Prostate gland (tissue), 2 donors: ENCODE data around the gene GAS6. TPM values are rescaled to one million over a fixed set of nuclear protein-coding genes. Genes with fewer than 3 reads are reported as not detected.

Experiments used
- DNase-seq: peaks from one replicate; pipeline ENCODE4 v3.0.0-alpha.2; 2019; ENCODE audit warnings: low spot score
- H3K27ac ChIP-seq, 2 donors: fragments of 200-600 bp; sonication (generic); 2 replicates each; pipeline ENCODE4 v1.5.1; 2017 to 2019
- H3K27me3 ChIP-seq: fragments of 200-600 bp; sonication (generic); replicated peaks from 2 replicates; pipeline ENCODE4 v1.5.1; 2019; ENCODE audit not compliant: insufficient read depth
- H3K36me3 ChIP-seq, 2 donors: fragments of 200-600 bp; sonication (generic); 1 replicate in 1 of 2; 2 replicates in 1 of 2; pipeline versions ENCODE4 v1.5.1 to v1.8.1; 2017 to 2019
- H3K4me1 ChIP-seq: fragments of 200-600 bp; sonication (generic); replicated peaks from 2 replicates; pipeline ENCODE4 v1.5.1; 2019
- H3K4me3 ChIP-seq, 2 donors: fragments of 200-600 bp; sonication (generic); 2 replicates each; pipeline ENCODE4 v1.5.1; 2017 to 2019
- H3K9me3 ChIP-seq: fragments of 200-600 bp; sonication (generic); 2 replicates; pipeline ENCODE4 v1.5.1; 2017
- POLR2A ChIP-seq: fragments of 450-650 bp; IDR thresholded peaks from one replicate; pipeline ENCODE4 v1.6.1; 2016; ENCODE audit warnings: antibody characterized with exemption, mild to moderate bottlenecking
- POLR2AphosphoS5 ChIP-seq: sonication (generic); formaldehyde crosslinking; IDR thresholded peaks from one replicate; pipeline ENCODE4 v1.6.1; 2017; ENCODE audit warnings: antibody characterized with exemption
- WGBS: methylation state at CpG from one replicate; pipeline ENCODE4 v1.1.5; 2018; 5-methylcytosine and 5-hydroxymethylcytosine counted together
- intact Hi-C: fragments of 100-400 bp; cut with DNase I; formaldehyde crosslinking; loops from one replicate; pipeline ENCODE4 v1.14.2; 2022
- total RNA-seq, 2 donors: library from RNA; depleted of rRNA; stranded (reverse); fragments of >200 nt; gene quantifications; one replicate each; pipeline ENCODE4 v1.1.0, GENCODE V29; 2016
- TF ChIP-seq, protein P1 (sequence below), 4 experiments: fragments of 200-600 bp in 2 of 4; fragments of 450-650 bp in 2 of 4; sonication (generic) in 2 of 4; IDR thresholded peaks; 1 replicate in 3 of 4; 2 replicates in 1 of 4; pipeline ENCODE4 v1.5.1; 2016 to 2019; ENCODE audit warnings: antibody characterized with exemption in 4 of 4, mild to moderate bottlenecking in 2 of 4, moderate library complexity in 2 of 4

Gene GAS6
- total RNA-seq, 2 donors from 2014 or later: 116 to 432 TPM

DNA sequence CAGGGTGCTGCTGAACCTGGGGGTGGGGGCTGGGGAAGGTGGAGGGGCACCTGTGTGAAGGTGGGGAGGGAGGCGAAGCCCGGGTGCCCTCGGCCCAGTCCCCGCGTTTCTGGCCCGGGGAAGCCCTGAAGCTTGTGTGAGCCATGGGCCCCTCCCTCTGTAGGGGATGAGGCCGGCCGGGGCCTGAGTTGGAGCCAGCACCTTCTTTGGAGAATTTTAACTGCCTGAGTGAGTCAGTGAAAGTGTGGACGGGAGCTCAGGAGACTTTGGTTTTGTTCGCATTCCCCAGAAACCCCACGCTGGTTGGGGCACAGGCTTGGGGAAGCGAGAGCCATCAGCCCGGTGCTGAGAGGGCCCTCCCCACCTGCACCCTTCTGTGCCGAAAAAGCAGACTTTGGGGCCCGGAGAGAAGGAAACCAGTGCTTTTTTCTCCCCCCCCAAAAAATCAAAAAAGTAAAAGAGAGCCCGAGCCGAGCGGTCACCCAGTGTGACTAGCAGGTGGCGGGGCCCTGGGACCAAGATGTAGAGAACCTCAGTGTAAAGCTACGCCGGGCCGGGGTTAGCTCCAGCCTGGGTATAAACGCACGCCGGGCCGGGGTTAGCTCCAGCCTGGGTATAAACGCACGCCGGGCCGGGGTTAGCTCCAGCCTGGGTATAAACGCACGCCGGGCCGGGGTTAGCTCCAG is 59.7 kb downstream of the GAS6 start:
- H3K36me3 ChIP-seq: no peaks in the 10 kb centered on the region
- H3K4me3 ChIP-seq: no peak overlapping the region
- no peak overlapping the region for H3K27ac ChIP-seq
- H3K27me3 ChIP-seq: no peaks in the 10 kb centered on the region
- TF ChIP-seq POLR2AphosphoS5: no peak
- intact Hi-C loops: no loop called here
- H3K4me1 ChIP-seq: no peaks in the 10 kb centered on the region
- 85% methylated on average over 34 of the region's 34 CpGs for WGBS
- no peak for DNase-seq
- no peaks in the 10 kb centered on the region for H3K9me3 ChIP-seq

DNA sequence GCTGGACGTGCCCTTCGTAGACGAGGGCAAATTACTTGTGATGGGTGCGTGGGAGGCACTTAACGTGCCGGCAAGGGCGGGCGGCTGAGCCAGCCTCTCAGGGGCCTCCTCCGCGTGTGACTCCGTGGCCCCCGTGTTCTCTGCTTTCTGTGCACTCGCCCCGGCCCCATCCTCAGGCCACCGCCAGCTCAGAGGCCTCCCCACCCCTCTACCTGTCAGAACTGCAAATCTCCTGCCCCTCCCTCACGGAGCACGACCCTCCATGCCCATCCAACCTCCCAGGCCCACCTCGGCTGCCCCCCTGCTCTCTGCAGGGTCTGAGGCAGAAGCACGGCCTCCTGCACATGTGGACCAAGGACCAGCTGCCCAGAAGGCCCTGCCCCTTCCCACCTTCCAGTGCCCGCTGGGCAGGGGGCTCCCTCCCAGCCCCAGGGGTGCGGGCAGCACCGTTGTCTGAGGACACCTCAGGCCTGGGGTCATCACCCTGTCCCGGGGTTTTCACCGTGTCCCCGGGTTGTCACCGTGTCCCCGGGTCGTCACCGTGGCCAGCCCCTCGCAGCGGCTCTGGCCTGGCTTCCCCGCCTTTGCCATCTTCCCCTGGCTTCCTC is 60.4 kb downstream of the GAS6 start:
- no peak overlapping the region for H3K27ac ChIP-seq
- TF ChIP-seq, protein P1, sequence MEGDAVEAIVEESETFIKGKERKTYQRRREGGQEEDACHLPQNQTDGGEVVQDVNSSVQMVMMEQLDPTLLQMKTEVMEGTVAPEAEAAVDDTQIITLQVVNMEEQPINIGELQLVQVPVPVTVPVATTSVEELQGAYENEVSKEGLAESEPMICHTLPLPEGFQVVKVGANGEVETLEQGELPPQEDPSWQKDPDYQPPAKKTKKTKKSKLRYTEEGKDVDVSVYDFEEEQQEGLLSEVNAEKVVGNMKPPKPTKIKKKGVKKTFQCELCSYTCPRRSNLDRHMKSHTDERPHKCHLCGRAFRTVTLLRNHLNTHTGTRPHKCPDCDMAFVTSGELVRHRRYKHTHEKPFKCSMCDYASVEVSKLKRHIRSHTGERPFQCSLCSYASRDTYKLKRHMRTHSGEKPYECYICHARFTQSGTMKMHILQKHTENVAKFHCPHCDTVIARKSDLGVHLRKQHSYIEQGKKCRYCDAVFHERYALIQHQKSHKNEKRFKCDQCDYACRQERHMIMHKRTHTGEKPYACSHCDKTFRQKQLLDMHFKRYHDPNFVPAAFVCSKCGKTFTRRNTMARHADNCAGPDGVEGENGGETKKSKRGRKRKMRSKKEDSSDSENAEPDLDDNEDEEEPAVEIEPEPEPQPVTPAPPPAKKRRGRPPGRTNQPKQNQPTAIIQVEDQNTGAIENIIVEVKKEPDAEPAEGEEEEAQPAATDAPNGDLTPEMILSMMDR (IDR thresholded peaks at IDR 0.05): no peak
- TF ChIP-seq POLR2A: no peak
- TF ChIP-seq POLR2AphosphoS5: no peak
- H3K36me3 ChIP-seq: no peaks in the 10 kb centered on the region
- H3K9me3 ChIP-seq: no peaks in the 10 kb centered on the region
- 72% methylated on average over 32 of the region's 32 CpGs for WGBS
- no peaks in the 10 kb centered on the region for H3K27me3 ChIP-seq
- no peak overlapping the region for H3K4me3 ChIP-seq
- DNase-seq: no peak
- H3K4me1 ChIP-seq: no peaks in the 10 kb centered on the region
- intact Hi-C loops: no loop called here

DNA sequence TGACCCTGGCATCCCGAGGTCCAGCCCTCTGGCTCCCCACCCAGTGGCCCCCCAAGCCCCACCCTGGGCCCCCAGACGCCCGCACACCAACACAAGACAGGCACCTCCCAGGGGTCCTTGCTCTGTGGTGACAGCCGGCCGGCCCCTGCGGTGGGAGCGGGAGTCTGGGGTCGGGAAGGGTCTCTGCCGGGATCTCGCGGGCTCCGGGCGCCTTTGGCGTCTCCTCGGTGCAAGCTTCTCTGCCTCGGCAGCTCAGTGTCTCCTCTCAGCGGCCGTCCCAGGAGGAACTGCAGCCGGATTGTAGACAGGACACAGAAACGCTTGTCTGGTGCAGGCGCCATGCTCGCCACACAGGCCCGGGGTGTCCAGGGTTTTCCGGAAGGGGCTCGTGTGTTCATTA is 61.1 kb downstream of the GAS6 start:
- no peaks in the 10 kb centered on the region for H3K27me3 ChIP-seq
- H3K27ac ChIP-seq: no peak overlapping the region
- no peak for DNase-seq
- H3K36me3 ChIP-seq: no peaks in the 10 kb centered on the region
- 80% methylated on average over 2 of the region's 25 CpGs for WGBS
- H3K4me1 ChIP-seq: no peaks in the 10 kb centered on the region
- H3K4me3 ChIP-seq: no peak overlapping the region
- TF ChIP-seq, protein P1 (IDR thresholded peaks at IDR 0.05): no peak
- TF ChIP-seq POLR2A (no peak), POLR2AphosphoS5 (no peak)
- intact Hi-C loops: no loop called here
- no peaks in the 10 kb centered on the region for H3K9me3 ChIP-seq

DNA sequence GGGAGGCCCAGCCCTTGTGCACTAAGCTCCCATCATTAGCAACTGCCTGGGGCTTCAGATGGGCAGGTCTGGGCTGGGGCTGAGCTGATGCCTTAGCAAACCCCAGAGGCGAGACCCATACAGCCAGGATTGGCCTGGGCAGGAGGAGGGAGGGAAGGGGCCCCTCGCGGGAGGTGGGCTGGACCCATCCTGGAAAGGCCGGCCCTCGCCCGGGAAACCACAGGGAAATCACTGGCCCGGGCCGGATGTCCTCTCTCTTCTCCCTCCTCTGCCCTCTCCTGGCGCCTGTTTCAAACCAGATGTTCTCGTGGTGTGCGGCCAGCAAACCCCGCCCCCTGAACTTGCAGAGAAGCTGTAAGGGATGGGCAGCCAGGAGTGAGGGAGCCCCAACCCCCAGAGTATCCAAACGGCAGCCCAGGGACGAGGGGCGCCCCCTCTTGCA is 61.8 kb downstream of the GAS6 start:
- no peak overlapping the region for H3K4me3 ChIP-seq
- no peaks in the 10 kb centered on the region for H3K4me1 ChIP-seq
- H3K27ac ChIP-seq: no peak overlapping the region
- no peak for DNase-seq
- no peaks in the 10 kb centered on the region for H3K9me3 ChIP-seq
- intact Hi-C loops: no loop called here
- no peaks in the 10 kb centered on the region for H3K27me3 ChIP-seq
- no peaks in the 10 kb centered on the region for H3K36me3 ChIP-seq
- WGBS: 17% methylated on average over 15 of the region's 15 CpGs
- TF ChIP-seq POLR2AphosphoS5 (no peak), POLR2A (no peak)
- TF ChIP-seq, protein P1 (IDR thresholded peaks at IDR 0.05): no peak

DNA sequence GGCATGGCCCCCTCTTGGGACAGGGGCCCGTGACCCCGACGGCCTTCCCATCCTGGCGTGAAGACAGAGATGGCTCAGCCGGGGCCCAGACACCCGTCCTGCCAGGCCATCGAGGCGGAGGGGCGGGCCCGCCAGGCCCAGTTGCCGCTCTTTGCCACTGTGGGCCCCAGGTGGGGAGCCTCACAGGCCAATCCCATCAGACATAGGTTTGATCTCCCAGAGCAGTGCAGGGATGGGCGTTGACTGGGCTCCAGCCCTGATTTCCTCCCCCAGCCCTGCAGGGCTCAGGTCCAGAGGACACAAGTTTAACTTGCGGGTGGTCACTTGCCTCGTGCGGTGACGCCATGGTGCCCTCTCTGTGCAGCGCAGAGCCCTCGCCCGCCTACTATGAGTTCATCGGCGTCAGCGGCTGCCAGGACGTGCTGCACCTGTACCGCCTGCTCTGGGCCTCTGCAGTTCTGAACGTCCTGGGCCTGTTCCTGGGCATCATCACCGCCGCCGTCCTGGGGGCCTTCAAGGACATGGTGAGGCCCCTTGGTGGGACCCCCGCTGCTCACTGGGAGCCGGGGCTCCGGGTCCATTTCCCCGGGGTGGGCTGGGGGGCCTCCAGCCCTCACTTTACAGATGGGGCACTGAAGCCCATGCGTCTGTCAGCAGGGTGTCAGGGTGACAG is 62.5 kb downstream of the GAS6 start:
- WGBS: 89% methylated on average over 33 of the region's 33 CpGs
- Histone ChIP-seq H3K27me3 (no peaks in the 10 kb centered on the region), H3K9me3 (no peaks in the 10 kb centered on the region), H3K4me1 (no peaks in the 10 kb centered on the region), H3K27ac (no peak overlapping the region), H3K36me3 (no peaks in the 10 kb centered on the region), H3K4me3 (no peak overlapping the region)
- DNase-seq: no peak
- no peak for TF ChIP-seq POLR2A
- intact Hi-C loops: no loop called here
